HT1080 (cell line): ENCODE results near the gene SLC47A2. TPM values are rescaled to one million over a fixed set of nuclear protein-coding genes. Genes with fewer than 3 reads are reported as not detected.
"Not testable (repeated sequence)": the region's sequence is repeated elsewhere in the genome, so short reads cannot be mapped to it uniquely, and the experiment has no call there.

Experiments
- DNase-seq: peaks from one replicate; pipeline ENCODE4 v3.0.0-alpha.2; 2015; ENCODE audit warnings: low read depth
- total RNA-seq: library from RNA; depleted of rRNA; stranded (reverse); fragments of >200 nt; shearing (Covaris generic); gene quantifications from 2 replicates; pipeline ENCODE4 v1.2.3, GENCODE V29; 2014

Gene SLC47A2
- total RNA-seq, 1 experiment from 2014 or later, result not detected

DNA sequence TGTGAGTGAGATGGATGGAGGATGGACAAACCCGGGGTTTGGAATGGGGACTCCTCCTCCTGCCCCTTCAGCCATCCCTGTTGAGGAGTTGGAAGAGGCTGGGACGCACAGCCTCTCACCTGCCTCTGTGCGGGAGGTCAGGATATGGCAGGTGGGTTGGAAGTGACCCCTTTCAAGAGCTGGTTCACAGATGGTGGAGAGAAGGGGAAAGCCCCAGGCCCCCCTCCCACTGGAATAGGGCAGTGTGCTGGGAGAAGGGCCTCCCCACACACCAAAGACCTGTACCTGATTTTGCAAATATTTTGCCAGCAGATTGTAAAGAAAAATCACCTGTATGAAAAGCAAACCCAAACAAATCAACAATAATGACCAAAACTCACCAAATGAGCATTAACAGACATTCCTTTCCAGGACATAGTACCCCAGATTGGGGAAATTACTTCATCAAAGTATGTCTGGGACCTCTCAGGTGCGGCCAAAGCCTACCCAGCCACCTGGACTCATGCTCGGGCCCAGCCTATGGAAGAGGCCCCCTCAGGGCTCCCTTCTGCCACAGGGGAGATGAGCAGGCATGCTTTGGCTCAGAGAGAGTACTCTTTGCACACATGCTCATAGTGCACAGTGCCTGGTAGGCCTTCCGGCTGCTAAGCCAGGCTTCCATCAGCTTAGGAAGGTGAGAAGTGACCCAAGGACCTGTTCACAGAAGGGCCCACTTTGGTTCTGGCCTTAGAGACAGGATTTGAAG lies 7.8 kb downstream of the SLC47A2 start:
- DNase-seq, result no peak

DNA sequence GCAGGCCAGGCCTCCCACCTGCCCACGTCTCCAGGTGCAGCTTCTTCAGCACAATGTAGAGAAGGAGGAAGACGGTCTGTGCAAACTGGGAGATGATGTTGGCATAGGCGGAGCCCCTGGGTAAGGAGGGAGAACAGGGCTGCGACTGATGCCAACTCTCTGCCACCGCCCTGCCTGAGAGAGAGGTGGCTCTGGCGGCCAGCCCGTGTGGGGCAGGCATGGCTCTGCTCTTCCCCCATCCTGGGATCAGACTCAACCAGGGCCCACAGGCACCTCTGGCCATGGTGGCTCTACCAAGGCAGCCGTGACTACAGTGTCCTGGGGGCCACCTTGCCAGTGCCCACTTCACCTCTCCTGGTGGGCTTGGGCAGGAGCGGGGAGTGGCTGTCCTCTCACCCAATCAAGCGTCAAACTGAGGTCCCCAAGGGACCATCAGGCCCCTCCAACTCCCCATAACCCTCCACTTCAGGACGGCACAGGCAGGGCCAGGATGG lies 8.6 kb downstream of the SLC47A2 start:
- DNase-seq, result no peak

DNA sequence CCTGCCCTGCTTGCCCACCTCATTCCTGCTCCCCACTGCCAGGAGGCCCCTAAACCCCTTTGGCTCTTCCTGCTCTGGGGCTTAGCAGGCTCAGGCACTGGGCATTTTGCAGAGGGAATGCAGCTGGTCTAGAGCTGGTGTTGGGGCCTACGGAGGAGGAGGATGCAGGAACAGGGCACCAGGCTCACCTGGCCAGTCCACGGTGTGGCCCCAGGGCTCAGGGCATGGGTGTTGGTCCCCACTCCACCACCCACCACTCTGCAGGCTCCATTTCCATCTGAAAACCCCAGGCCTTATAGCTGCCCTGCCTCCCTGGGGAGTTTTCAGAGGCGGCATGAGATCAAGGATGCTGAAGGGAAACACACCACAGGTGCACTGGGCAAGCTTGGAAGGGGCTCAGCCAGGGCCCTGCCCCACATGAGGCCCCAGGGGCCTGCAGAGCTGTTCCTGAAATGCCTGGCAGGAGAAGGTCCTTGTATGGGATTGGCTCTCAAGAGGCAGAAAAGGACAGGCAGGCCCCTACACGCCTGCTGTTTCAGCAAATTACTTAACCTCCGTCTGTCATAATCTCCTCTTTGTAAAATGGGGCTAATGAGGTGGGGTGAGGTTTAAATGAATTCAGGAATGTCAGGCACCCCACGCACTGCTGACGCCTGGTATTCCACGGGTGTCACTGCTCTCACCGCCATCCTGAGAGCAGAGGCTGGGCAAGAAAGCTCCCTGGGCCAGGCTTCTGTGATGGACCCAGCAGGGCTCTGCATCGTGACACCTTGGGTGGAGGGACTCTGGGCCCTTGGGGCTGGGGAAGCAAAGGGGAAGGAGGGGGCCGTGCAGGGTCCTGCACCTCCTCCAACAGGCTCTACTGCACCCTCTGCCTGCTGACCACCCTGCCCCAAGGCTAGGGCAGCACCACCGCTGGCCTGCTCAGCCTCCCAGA lies 9.3 kb downstream of the SLC47A2 start:
- no peak for DNase-seq

DNA sequence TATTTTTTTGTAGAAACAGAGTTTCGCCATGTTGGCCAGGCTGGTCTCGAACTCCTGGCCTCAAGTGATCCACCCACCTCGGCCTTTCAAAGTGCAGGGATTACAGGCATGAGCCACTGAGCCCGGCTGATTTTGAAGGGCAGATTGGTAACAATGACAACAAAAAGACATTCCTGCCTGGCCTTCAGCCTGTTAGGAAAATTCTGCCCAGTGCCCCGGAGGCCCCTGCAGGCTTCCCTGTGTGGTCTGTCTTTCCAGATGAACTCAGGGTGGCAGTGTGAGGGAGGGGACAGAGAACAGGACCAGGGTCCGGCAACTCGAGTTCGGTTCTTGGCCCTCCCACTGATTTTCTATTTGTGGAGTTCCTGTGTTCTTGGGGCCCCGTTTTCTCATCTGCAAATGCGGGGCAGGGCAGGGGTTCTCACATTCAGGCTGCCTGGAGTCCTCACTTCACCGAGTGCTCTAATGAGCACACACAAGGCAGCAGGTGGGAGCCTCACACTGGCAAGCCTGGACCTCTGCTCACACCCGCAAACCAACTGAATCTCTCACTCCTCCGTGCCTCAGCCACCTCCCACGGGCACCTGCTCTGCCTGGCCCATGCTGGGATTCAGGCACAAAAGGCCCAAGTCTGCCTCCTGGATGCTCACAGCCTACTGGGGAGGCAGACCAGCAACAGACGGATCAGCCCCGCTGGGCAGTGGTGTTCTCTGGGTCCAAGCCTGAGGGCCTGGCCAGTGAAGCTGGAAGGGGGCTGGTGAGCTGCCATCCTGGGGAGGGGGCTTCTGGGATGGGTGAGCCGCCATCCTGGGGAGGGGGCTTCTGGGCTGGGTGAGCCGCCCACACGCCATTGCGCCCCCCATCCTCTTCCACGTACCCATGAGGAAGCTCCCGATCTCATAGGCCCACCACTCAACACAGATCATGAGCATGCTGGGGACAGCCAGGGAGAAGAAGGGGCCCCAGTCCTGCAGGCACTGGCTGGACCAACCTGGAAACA lies 10.3 kb downstream of the SLC47A2 start:
- DNase-seq, result no peak

DNA sequence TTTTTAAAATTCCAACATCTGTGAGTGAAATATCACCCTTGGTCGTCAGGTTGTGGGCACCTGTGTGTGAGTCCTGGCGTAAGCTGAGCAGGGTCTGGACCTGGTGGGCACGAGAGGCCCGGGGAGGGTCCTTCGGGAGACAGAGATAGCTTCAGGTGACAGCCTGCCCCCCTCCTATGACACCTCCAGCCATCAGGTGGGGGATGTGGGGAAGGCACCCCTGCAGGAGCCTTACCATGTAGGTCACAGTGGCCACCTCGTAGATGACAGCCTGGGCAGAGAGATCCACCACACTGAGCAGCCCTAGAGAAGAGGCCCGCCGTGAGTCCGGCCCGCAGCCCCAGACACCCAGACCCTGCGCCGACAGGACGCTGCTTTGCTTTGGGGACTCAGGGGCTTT lies 11.2 kb downstream of the SLC47A2 start:
- no peak for DNase-seq

DNA sequence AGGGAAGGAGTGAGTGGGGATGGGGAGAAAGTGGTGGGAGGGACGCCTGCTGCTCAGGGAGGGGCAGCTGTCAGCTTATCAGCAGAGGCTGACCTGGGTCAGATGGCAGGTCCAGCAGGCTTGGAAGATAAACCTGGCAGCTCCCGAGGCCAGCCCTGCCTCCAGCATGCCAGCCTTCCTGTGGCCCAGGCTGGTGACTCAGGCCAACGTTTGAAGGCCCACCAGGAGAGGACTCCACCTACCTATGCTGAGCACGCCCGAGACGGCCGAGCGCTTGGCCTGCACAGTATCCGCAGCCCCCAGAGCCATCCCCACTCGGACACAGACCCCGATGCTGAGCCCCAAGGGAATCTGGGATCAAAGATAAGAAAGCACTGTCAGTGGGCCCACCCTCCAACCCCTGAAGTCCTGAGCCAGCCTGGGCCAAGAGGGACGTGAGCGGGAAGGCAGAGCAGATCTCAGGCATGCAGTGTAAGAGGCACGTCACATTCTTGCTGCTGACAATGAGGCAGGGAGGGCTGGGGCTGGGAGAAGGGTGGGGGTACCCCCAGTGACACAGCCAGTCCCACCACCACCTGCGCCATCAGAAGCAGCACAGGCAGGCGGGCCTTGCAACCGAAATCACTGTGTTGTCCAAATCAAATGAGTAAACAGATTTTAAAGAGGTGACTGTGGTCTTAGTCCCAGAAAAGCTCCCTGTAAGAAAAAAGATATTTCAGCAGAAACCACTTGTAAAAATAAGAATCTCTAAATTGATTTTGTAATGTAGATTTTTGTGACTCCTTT lies 12.4 kb downstream of the SLC47A2 start:
- no peak for DNase-seq

DNA sequence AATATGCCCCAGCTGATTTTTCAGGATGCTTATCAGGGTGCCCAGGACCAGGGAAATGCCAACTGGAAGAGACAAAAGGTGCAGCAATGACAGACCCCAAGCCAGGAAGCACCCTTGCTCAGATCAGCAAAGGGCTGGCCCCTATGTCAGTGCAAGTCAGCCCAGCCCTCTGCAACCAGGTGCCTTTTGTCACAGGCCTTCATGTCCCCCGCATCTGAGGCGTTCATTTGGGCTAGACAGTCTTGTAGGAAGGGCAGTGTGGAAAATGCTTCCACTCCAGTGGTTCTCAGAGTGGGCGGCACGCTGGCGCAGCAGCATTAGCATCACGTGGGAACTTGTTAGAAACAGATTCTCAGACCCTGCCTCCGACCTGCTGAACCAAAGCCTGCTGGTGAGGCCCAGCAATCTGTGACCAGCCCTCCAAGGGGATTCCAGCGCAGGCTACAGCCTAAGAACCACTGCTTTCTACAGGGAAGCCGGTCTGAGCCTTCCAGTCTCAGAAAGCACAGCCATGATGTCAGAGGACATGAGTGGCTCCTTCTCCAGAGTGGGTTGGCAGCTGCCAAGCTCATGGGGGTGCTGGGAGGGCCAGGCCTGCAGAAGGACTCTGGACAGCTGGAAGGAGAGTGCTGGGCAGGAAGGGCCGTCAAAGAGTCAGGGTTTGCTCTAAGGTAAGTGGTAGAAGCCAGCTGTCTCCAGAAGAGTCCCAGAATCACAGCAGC lies 13.1 kb downstream of the SLC47A2 start:
- no peak for DNase-seq

DNA sequence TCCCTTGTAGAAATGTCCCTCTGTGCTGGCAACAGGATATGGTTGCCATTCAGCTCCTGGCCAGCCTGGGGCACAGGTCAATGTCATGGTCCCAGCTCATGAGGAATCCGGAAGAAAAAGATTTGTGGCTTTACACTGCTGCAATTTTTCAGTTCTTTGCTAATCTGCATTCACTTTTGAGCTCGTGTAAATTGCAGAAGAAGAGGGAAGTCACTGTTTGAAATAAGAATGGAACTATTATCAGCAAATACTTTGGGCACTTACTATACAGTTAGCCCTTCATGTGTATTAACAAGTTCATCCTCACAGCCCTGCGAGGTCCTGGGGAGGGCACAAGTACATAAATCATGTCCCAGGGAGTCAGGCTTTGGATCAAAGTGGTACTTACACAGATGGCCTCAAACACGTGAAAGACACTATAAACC lies 14.2 kb downstream of the SLC47A2 start:
- no peak for DNase-seq

DNA sequence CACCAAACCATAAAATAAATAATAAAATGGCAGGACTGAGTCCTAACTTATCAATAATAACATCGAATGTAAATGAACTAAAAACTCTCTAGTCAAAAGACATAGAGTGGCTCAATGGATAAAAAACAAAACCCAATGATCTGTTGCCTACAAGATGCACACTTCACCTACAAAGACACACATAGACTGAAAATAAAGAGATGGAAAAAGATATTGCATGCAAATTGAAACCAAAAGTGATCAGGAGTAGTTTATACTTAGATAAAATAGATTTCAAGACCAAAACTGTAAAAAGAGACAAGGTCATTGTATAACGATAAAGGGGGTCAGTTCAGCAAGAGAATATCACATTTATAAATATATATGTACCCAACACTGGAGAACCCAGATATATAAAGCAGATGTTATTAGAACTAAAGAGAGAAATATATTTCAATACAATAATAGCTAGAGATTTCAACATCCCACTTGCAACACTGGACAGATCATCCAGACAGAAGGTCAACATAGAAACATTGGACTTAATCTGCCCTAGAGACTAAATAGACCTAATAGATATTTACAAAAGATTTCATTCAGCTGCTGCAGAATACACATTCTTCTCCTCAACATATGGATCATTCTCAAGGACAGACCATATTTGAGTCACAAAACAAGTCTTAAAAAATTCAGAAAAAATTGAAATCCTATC lies 29.8 kb downstream of the SLC47A2 start:
- DNase-seq, result no peak

DNA sequence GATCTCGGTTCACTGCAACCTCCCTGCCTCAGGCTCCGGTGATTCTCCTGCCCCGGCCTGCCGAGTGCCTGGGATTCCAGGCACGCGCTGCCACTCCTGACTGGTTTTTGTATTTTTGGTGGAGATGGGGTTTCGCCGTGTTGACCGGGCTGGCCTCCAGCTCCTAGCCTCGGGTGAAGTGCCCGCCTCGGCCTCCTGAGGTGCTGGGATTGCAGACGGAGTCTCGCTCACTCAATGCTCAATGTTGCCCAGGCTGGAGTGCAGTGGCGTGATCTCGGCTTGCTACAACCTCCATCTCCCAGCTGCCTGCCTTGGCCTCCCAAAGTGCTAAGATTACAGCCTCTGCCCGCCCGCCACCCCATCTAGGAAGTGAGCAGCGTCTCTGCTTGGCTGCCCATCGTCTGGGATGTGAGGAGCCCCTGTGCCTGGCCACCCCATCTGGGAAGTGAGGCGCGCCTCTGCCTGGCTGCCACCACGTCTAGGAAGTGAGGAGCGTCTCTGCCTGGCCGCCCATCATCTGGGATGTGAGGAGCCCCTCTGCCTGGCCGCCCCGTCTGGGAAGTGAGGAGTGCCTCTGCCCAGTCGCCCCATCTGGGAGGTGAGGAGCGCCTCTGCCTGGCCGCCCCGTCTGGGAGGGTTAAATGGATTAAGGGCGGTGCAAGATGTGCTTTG lies 31.3 kb downstream of the SLC47A2 start:
- DNase-seq, result not testable (repeated sequence)

DNA sequence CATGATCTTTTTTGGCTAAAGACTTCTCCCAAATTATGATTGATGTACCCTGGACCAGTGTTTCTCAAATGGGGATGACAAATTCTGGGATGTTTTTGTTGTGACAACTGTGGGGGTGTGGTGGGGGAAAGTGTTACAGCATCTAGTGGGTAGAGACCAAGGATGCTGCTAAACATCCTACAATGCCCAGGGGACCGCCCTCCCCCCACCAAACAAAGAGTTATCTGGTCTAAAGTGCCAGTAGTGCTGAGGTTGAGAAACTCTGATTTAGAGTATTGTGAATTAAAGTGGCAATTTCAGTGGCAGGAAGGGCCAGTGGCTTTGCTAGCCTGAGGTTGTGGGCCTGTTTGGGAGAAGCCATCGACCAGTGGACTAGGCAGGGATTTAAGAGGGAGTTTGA lies 33.3 kb downstream of the SLC47A2 start:
- DNase-seq, result no peak

DNA sequence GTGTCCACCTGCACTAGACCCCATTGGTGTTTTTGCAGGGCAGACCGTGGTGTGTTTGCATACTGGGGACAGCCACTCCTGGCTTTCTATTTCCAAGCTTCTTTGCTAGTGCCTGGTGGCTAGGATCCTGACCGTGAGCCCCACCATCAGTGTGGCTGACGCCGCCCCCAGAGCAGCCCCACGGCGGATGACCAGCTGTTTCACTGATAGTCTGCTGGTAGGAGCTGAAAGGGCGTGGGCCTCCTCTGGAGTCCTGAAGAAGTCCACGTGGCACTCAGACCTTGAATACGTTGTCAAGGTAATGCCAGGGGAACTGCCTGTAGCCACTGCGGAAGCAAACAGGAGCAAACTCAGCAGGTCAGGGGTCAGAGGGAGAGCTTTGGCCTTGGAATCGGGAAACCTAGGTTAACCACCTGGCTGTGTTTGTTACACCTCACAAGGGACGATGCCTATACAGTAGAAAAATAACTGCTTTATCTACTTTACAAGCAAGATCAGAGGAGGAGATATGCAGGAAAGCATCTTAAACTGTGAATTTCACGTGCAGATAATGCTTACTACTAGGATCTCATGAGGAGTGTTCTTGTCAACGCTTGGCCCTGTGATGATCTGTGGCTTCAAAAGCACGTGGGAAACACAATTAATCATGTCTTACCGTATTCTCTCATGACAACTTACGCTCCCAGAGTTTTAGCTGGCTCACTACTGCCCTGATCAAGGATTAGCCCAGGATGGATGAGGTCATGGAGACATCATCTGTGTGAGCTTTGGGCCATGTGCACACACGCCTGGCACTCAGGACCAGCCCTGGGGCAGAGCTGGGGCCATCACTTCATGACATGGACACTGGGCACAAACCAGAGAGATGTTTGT lies 37.6 kb downstream of the SLC47A2 start:
- DNase-seq, result no peak

DNA sequence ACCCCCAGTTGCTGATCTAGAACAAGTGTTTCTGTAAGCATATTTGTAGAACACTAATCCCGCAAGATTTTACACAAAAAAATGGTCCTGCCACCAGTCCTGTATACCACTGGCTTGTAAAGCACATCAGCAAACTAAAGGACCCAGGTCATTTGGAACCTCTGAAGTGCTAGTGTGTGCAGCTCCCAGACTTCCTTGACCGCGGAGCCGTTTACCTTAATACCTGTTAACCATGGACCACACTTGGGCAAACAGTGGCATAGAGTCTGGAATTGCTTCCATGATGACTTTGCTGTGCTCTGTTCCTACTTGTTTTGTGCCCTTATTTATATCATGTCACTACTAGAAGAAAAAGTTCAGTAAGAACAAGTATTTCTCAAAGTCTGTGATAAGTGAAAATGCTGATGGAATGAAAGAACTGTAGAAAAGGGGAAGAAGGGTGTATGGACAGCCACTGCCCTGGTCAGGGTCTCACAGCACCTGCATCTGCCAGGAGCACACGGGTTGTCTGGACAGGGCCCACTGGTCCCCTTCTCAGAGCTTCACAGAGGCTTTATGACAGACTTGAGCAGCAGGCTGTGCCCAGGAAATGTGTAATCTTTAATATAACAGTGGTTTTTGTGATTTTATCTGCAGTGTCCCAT lies 38.5 kb downstream of the SLC47A2 start:
- DNase-seq, result no peak

DNA sequence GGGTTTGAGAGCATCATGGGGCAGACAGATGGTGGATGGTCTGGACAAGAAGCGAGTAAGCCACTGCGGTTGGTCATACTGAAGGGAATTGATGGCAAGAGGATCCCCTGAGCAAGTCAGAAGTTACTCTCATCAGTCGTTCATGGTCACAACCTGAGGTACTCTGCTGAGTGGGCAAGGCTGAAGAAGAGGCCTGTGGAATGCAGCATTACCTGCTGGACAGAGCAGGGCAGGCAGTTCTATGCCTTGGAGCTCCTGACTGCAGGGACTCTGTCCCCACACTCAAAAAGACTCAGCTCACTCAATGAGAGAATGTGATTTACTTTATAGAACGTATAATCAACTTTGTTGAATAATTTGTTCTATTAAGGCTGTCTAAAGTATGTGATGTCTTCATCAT lies 39.5 kb downstream of the SLC47A2 start:
- DNase-seq, result no peak

DNA sequence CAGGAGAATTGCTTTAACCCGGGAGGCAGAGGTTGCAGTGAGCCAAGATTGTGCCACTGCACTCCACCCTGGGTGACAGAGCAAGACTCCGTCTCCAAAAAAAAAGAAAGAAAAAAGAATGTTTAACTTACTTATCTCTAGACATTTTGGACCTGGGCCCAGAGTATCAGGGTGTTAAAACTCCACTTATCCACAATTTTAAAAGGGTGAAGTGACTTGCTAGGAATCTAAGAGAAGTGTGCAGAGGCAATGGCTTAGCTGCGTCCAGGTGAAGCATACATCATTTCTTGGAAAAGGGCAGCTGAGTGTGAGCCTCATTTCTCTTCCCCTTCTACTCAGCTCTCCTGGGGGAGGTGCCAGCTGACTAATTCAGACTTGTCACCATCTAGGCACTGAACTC lies 42.8 kb downstream of the SLC47A2 start:
- DNase-seq, result no peak

DNA sequence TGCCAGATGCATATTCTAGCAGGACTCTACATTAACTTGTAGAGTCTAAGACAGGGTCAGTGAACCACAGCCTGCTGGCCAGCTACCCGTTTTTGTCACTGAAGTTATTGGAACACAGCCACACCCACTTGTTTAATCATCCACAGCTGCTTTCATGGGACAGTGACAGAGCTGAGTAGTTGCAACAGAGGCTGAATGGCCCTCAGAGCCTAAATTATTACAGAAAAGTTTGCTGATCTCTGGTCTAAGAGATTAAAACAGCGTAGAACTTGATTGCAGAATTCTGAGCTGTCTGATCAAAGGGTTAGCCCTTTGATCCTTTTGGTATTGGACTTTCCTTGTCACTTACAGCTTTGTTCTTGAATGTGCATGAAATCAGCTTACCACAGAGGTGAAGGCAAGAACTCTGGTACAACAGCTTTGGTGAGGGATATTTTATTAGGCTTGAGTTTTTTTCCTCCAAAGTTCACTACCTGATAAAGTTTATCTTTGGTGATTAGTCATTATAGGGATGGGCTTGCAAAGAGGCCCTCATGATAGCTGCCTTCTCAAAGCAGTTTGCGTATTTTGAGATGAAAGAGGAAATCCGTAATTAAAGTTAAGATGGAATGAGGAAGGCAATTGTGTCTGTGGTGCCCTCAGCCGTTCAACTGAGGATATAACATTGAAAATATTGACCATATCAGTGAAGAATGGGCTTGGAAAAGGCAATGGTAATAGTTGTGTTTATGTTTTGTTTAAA lies 44.2 kb downstream of the SLC47A2 start:
- no peak for DNase-seq
